K562 (cell line): Measurements from ENCODE around the gene UBE2L3. TPM values are rescaled to one million over a fixed set of nuclear protein-coding genes. Genes with fewer than 3 reads are reported as not detected.
A peak's percentile ranks its signal among the peaks of the same experiment; 100 is the strongest.

Experiments
- AFF1 ChIP-seq, 2 experiments: fragments of 450-650 bp; IDR thresholded peaks; 2 replicates each; pipeline ENCODE4 v1.6.1; 2018; ENCODE audit warnings: mild to moderate bottlenecking in 2 of 2, low read depth in 1 of 2; ENCODE audit not compliant: partially characterized antibody in 2 of 2
- CCAR2 ChIP-seq: fragments of 200-400 bp; formaldehyde crosslinking; IDR thresholded peaks from 2 replicates; pipeline ENCODE4 v1.6.1; 2017; ENCODE audit warnings: mild to moderate bottlenecking, low read depth, low read length
- ELK3 ChIP-seq: fragments of 450-650 bp; formaldehyde crosslinking; IDR thresholded peaks from 2 replicates; pipeline ENCODE4 v1.4.0; 2020; ENCODE audit warnings: mild to moderate bottlenecking
- EZH2 ChIP-seq: IDR thresholded peaks from 2 replicates; pipeline ENCODE4 v1.6.1; 2012; ENCODE audit warnings: low read depth, mild to moderate bottlenecking, inconsistent platforms, low read length, borderline replicate concordance
- HNRNPLL ChIP-seq: fragments of 200-400 bp; formaldehyde crosslinking; IDR thresholded peaks from 2 replicates; pipeline ENCODE4 v1.6.1; 2017; ENCODE audit warnings: low read length, low read depth, mild to moderate bottlenecking; ENCODE audit not compliant: poor library complexity, severe bottlenecking
- KAT7 ChIP-seq: sonication (generic); formaldehyde crosslinking; IDR thresholded peaks from 2 replicates; pipeline ENCODE4 v1.8.0; 2022; ENCODE audit warnings: missing genetic modification reagents, mild to moderate bottlenecking, borderline replicate concordance
- LCOR ChIP-seq: sonication (generic); formaldehyde crosslinking; IDR thresholded peaks from 2 replicates; pipeline ENCODE4 v1.8.0; 2022; ENCODE audit warnings: mild to moderate bottlenecking, missing genetic modification reagents
- MED1 ChIP-seq: sonication (generic); formaldehyde crosslinking; IDR thresholded peaks from 2 replicates; pipeline ENCODE4 v1.8.1; 2023; ENCODE audit warnings: missing genetic modification reagents, borderline replicate concordance
- NFYB ChIP-seq: IDR thresholded peaks from 2 replicates; pipeline ENCODE4 v1.6.1; 2011; ENCODE audit warnings: mild to moderate bottlenecking, moderate library complexity; ENCODE audit not compliant: insufficient read length; ENCODE audit errors: extremely low read depth
- PRPF4 ChIP-seq: fragments of 200-400 bp; formaldehyde crosslinking; IDR thresholded peaks from one replicate; pipeline ENCODE4 v1.6.1; 2017; ENCODE audit warnings: low read length, low read depth, mild to moderate bottlenecking; ENCODE audit not compliant: insufficient read depth, poor library complexity, severe bottlenecking
- PTRF ChIP-seq: fragments of 450-650 bp; IDR thresholded peaks from 2 replicates; pipeline ENCODE4 v1.6.1; 2016; ENCODE audit warnings: mild to moderate bottlenecking, missing genetic modification characterization, missing compliant biosample characterization
- SNRNP70 ChIP-seq: fragments of 200-400 bp; formaldehyde crosslinking; optimal IDR thresholded peaks from 2 replicates; pipeline ENCODE3; 2017; ENCODE audit warnings: low read depth, low read length
- TCF7L2 ChIP-seq: fragments of 150-350 bp; IDR thresholded peaks from 2 replicates; pipeline ENCODE4 v1.6.1; 2016; ENCODE audit warnings: low read depth, mild to moderate bottlenecking, low read length, moderate library complexity
- TRIM28 ChIP-seq: fragments of 450-650 bp; IDR thresholded peaks from 2 replicates; pipeline ENCODE4 v1.6.1; 2017
- USF1 ChIP-seq: sonication (generic); formaldehyde crosslinking; IDR thresholded peaks from 2 replicates; pipeline ENCODE4 v1.9.0; 2022; ENCODE audit warnings: mild to moderate bottlenecking, missing genetic modification reagents
- VEZF1 ChIP-seq: fragments of 200-800 bp; sonication (Bioruptor generic); IDR thresholded peaks from 2 replicates; pipeline ENCODE4 v1.6.1; 2017; ENCODE audit warnings: missing genetic modification characterization, missing compliant biosample characterization
- YBX1 ChIP-seq: fragments of 450-650 bp; IDR thresholded peaks from 2 replicates; pipeline ENCODE4 v1.7.1; 2016; ENCODE audit warnings: mild to moderate bottlenecking
- ZNF561 ChIP-seq: fragments of 450-650 bp; formaldehyde crosslinking; conservative IDR thresholded peaks from 2 replicates; pipeline ENCODE4 v1.4.0; 2020; ENCODE audit warnings: mild to moderate bottlenecking, moderate library complexity
- ZNF699 ChIP-seq: fragments of 250-450 bp; sonication (Bioruptor Pico); IDR thresholded peaks from 2 replicates; pipeline ENCODE4 v1.8.0; 2021; ENCODE audit warnings: mild to moderate bottlenecking, moderate library complexity; ENCODE audit not compliant: insufficient replicate concordance
- ZNF785 ChIP-seq: fragments of 250-450 bp; sonication (Bioruptor Pico); IDR thresholded peaks from 2 replicates; pipeline ENCODE4 v1.4.0; 2020; ENCODE audit warnings: mild to moderate bottlenecking
- polyA plus RNA-seq, 8 experiments: library from polyadenylated mRNA; depleted of rRNA in 4 of 8; stranded (reverse) in 5 of 8; unstranded in 3 of 8; fragments of >200 nt; fragmentation: Nextera tagmentation in 2 of 8; fragmentation: Illumina TruSeq in 1 of 8; extraction: Ambion mirVana in 2 of 8; extraction: Trizol in 1 of 8; gene quantifications; 2 replicates each; pipeline versions ENCODE4 v1.2.1 to v1.2.3, GENCODE V29; 2011 to 2014; ENCODE audit warnings: inconsistent platforms in 1 of 8, missing spikeins in 1 of 8
- total RNA-seq, 7 experiments: library from RNA; depleted of rRNA in 6 of 7; stranded (reverse); fragments of >200 nt in 6 of 7; fragmentation: Illumina TruSeq in 2 of 7; extraction: Trizol in 2 of 7; gene quantifications; 2 replicates each; pipeline versions ENCODE4 v1.2.1 to v1.2.3, GENCODE V29; 2011 to 2021; ENCODE audit warnings: low replicate concordance in 1 of 7

Gene UBE2L3
- total and polyA plus RNA-seq, 9 of the 15 experiments (the other 6 are each of a cell fraction or from before 2014, with no cell fraction given): 215 to 625 (median 285) TPM

GRCh38 chr22:21599053-21599893 lies 31.8 kb downstream of the UBE2L3 start (continued):
- no peak for TF ChIP-seq AFF1 (IDR thresholded peaks at IDR 0.05; ENCODE audit: low read depth in 1 of 2, partially characterized antibody in 2 of 2)
- peak; percentile 84 for TF ChIP-seq SNRNP70
- TF ChIP-seq ELK3 (CRISPR knock-in tag): no peak
- no peak for TF ChIP-seq EZH2
- no peak for TF ChIP-seq PRPF4
- no peak for TF ChIP-seq ZNF785 (CRISPR knock-in tag)
- no peak for TF ChIP-seq NFYB
- no peak for TF ChIP-seq TRIM28
- no peak for TF ChIP-seq YBX1
- 0 out of 2 replicates have a peak, but pooled peaks have one; percentile 5 for TF ChIP-seq ZNF561 (CRISPR knock-in tag)
- peak; percentile 38 for TF ChIP-seq USF1 (CRISPR knock-in tag)
- 0 out of 2 replicates have a peak, but pooled peaks have one; percentile 21 for TF ChIP-seq MED1 (CRISPR knock-in tag)
- no peak for TF ChIP-seq VEZF1 (CRISPR knock-in tag)
- TF ChIP-seq PTRF: no peak
- no peak for TF ChIP-seq LCOR (CRISPR knock-in tag)
- TF ChIP-seq TCF7L2: no peak
- TF ChIP-seq CCAR2: 0 out of 2 replicates have a peak, but pooled peaks have one; percentile 75
- no peak for TF ChIP-seq ZNF699 (CRISPR knock-in tag)
- TF ChIP-seq HNRNPLL: peak; percentile 17
- peak; percentile 70; the same call in 1 of the 2 replicates for TF ChIP-seq KAT7 (CRISPR knock-in tag)
